Adipocyte (in vitro differentiated cells): ENCODE data around the gene BCLAF1.

Experiments
- DNase-seq: peaks from one replicate; pipeline ENCODE4 v3.0.0-alpha.2; 2015; ENCODE audit warnings: low read depth
- H3K27me3 ChIP-seq: replicated peaks from 2 replicates; pipeline ENCODE4 v1.7.0; 2013; ENCODE audit warnings: mild to moderate bottlenecking, low read length, moderate library complexity; ENCODE audit not compliant: control insufficient read depth, insufficient read depth
- H3K36me3 ChIP-seq: 2 replicates; pipeline ENCODE4 v1.7.0; 2013; ENCODE audit warnings: low read length, mild to moderate bottlenecking, moderate library complexity; ENCODE audit not compliant: control insufficient read depth, insufficient read depth, severe bottlenecking
- H3K4me1 ChIP-seq: 2 replicates; pipeline ENCODE4 v1.7.0; 2013; ENCODE audit warnings: mild to moderate bottlenecking, low read length, moderate library complexity; ENCODE audit not compliant: control insufficient read depth, insufficient read depth
- H3K4me3 ChIP-seq: 2 replicates; pipeline ENCODE4 v1.7.0; 2013; ENCODE audit warnings: mild to moderate bottlenecking, low read length, moderate library complexity
- H3K9ac ChIP-seq: 2 replicates; pipeline ENCODE4 v1.7.0; 2013; ENCODE audit warnings: mild to moderate bottlenecking, low read length, moderate library complexity
- H3K9me3 ChIP-seq: 2 replicates; pipeline ENCODE4 v1.7.0; 2013; ENCODE audit warnings: mild to moderate bottlenecking, low read length, moderate library complexity; ENCODE audit not compliant: control insufficient read depth

BCLAF1 gene

DNA sequence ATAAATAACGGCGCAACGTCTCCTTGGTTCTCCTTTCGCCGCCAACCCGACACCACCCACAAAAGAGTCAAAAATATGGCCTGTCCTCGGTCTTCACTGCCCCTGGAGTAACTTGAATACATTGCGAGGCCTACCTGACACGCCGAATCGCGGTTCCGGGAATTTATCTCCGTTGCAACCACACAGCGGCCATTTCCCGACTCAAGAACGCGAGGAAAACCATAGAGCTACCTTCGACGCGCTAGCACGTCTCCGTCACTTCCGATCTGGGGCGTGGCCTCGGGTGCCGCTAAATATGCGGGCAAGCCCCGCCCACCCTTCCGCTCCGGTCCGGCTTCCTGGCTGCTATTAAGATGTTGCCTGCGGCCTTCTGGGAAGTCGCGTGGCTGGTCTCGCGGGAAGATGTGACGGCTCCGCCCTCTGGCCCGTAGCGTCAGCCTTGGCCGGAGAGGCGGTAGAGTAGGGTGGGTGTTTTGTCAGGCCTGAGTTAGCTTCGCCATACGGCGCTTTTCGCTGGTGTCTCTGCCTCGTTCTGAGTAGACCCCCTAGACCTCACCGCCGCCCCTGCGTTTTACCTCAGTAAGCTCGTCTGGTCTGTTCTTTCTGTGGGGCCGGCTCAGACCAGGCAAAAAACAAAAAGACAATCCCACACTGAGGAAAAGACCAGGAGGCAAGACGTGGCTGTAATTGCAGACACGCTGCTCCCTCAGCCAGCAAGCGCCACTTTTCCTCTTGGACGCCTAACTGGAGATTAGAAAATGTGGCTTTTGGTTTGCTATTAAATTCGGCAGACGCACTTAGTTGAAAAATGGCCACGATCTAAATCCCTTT, at the start of gene BCLAF1:
Gene BCLAF1 (minus strand): TSS at position 268 of the 831 bp plus-strand sequence. CDS start 9,980 bp downstream, outside the sequence.
- Histone ChIP-seq H3K9ac (peak within 1 kb of the TSS; percentile 99), H3K9me3 (no peaks in the 10 kb centered on the region), H3K4me3 (peak within 1 kb of the TSS; percentile 90), H3K4me1 (peaks cover 37% of the 10 kb centered on the region), H3K27me3 (no peaks in the 10 kb centered on the region), H3K36me3 (no peaks in the 10 kb centered on the region)
- peak; percentile 100 for DNase-seq

GRCh38 chr6:136338486-136338885, 48.8 kb upstream of the BCLAF1 start:
- Histone ChIP-seq H3K4me1 (no peaks in the 10 kb centered on the region), H3K36me3 (no peaks in the 10 kb centered on the region), H3K27me3 (no peaks in the 10 kb centered on the region), H3K4me3 (no peak overlapping the region), H3K9me3 (no peaks in the 10 kb centered on the region), H3K9ac (no peak overlapping the region)
- DNase-seq = no peak

- Histone ChIP-seq H3K27me3 (peaks cover 2% of the 10 kb centered on the region), H3K36me3 (no peaks in the 10 kb centered on the region), H3K9ac (no peak overlapping the region), H3K9me3 (no peaks in the 10 kb centered on the region), H3K4me1 (no peaks in the 10 kb centered on the region), H3K4me3 (no peak overlapping the region)
- DNase-seq = no peak
Observed at GRCh38 chr6:136337606-136338005, 48.0 kb upstream of the BCLAF1 start.

- Histone ChIP-seq H3K9ac (no peak overlapping the region), H3K36me3 (no peaks in the 10 kb centered on the region), H3K27me3 (peaks cover 7% of the 10 kb centered on the region), H3K4me3 (no peak overlapping the region), H3K4me1 (no peaks in the 10 kb centered on the region), H3K9me3 (no peaks in the 10 kb centered on the region)
- DNase-seq = no peak
Observed at GRCh38 chr6:136337121-136337520, 47.5 kb upstream of the BCLAF1 start.

DNA sequence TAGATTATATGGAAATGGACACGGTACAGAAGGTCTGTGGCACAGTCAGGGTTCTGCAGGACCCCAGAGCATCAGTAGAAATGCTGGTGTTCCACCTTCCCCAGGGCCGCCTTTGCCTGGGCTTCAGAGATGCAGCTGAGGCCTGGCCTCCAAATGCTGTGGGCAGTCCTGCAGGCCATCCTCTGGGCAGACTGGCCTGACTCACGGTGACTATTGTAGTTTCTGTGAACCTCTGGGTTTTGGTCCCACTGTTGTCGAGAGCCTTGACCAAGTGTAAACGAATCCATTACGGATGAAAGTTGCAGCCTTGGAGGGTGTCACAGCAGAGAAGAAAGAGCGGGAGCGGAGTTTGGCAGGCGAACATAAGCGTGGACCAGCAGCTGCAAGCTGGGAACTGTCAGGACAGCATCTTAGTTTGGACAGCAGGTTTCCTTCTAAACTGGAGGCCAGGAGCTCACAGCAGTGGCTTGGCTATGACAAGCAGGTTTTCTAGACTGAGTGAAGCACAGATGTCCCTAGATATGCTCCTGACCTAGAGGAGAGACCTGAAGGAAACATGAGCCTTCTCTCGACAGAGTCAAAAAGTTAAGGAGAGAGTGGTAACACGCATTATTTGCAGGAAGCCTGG, 46.2 kb upstream of the BCLAF1 start:
- Histone ChIP-seq H3K9me3 (no peaks in the 10 kb centered on the region), H3K27me3 (peaks cover 7% of the 10 kb centered on the region), H3K4me1 (no peaks in the 10 kb centered on the region), H3K4me3 (no peak overlapping the region), H3K36me3 (no peaks in the 10 kb centered on the region), H3K9ac (no peak overlapping the region)
- DNase-seq = no peak

GRCh38 chr6:136334853-136335252, 45.2 kb upstream of the BCLAF1 start:
- DNase-seq = no peak
- Histone ChIP-seq H3K27me3 (peaks cover 7% of the 10 kb centered on the region), H3K4me3 (no peak overlapping the region), H3K9me3 (no peaks in the 10 kb centered on the region), H3K4me1 (no peaks in the 10 kb centered on the region), H3K9ac (no peak overlapping the region), H3K36me3 (no peaks in the 10 kb centered on the region)

GRCh38 chr6:136334465-136334846, 44.8 kb upstream of the BCLAF1 start:
- H3K9ac ChIP-seq = no peak overlapping the region
- no peak overlapping the region for H3K4me3 ChIP-seq
- H3K36me3 ChIP-seq = no peaks in the 10 kb centered on the region
- H3K27me3 ChIP-seq = peaks cover 7% of the 10 kb centered on the region
- no peaks in the 10 kb centered on the region for H3K4me1 ChIP-seq
- no peaks in the 10 kb centered on the region for H3K9me3 ChIP-seq
- DNase-seq = no peak

DNA sequence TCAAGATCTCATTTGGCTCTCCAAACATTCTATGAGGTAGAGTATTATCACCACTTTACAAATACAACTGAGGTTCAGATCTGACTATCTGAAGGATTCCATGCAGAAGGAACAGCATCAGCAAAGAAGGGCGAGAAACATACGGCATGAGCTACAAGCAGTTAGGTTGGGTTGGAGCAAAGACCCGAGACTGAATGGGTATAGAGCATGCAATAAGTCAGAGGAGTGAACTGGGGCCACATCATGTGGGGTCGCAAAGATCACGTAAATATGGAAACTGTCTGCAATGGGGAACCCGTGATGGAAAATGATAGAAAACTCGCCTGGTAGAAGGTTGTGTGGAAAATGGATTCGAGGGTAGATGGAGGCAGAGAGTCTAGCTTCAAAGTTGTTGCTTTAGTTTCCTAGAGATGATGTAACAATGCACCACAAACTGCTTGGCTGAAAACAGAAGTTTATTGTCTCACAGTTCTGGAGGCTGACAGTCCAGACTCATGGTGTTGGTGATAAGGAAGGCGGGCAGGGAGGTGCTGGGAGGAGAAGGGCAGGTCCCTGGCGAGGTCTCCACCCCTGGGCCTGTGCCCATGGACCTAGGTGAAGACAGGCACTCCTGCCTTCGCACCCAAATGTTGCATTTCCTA, 44.3 kb upstream of the BCLAF1 start:
- H3K9ac ChIP-seq = no peak overlapping the region
- no peaks in the 10 kb centered on the region for H3K4me1 ChIP-seq
- peaks cover 7% of the 10 kb centered on the region for H3K27me3 ChIP-seq
- no peaks in the 10 kb centered on the region for H3K9me3 ChIP-seq
- DNase-seq = no peak
- H3K4me3 ChIP-seq = no peak overlapping the region
- no peaks in the 10 kb centered on the region for H3K36me3 ChIP-seq

DNA sequence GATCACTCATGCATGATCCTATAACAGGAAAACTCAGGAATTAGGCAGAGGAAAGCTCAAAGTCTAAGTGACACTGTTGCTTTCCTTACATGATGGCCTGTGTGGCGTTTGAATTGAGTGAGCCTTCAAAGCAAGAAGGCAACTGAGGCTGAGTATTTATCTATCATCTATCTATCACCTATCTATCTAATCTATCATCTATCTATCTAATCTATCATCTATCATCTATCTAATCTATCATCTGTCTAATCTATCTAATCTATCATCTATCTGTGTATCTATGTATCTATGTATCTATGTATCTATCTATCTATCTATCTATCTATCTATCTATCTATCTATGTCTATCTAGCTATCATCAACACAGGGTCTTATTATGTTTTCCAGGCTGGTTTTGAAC, 41.8 kb upstream of the BCLAF1 start:
- Histone ChIP-seq H3K36me3 (no peaks in the 10 kb centered on the region), H3K27me3 (peaks cover 7% of the 10 kb centered on the region), H3K9me3 (no peaks in the 10 kb centered on the region), H3K4me1 (no peaks in the 10 kb centered on the region), H3K4me3 (no peak overlapping the region), H3K9ac (no peak overlapping the region)
- no peak for DNase-seq

DNA sequence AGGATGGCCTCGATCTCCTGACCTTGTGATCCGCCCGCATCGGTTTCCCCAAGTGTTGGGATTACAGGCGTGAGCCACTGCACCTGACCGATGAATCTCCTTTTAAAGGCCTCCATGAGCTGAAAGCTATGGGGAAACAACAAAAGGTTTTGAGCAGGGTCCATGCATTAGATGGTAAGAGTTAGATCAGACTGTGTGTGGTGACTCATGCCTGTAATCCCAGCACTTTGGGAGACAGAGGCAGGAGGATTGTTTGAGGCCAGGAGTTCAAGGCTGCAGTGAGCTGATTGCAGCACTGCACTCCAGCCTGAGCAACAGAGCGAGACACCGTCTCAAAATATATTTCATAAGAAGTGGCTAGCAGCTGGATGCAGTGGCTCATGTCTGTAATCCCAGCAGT, 41.0 kb upstream of the BCLAF1 start:
- Histone ChIP-seq H3K9ac (no peak overlapping the region), H3K9me3 (no peaks in the 10 kb centered on the region), H3K27me3 (peaks cover 7% of the 10 kb centered on the region), H3K4me3 (no peak overlapping the region), H3K4me1 (no peaks in the 10 kb centered on the region), H3K36me3 (no peaks in the 10 kb centered on the region)
- no peak for DNase-seq

- DNase-seq = peak; percentile 8
- Histone ChIP-seq H3K27me3 (no peaks in the 10 kb centered on the region), H3K9ac (no peak overlapping the region), H3K4me3 (no peak overlapping the region), H3K4me1 (peaks cover 14% of the 10 kb centered on the region), H3K9me3 (no peaks in the 10 kb centered on the region), H3K36me3 (no peaks in the 10 kb centered on the region)
Observed at GRCh38 chr6:136326038-136326553, 36.5 kb upstream of the BCLAF1 start.
